Measurements from ENCODE around the gene USP13. TPM values are rescaled to one million over a fixed set of nuclear protein-coding genes. Genes with fewer than 3 reads are reported as not detected.

Gene USP13
- total and polyA plus RNA-seq, 2 of the 13 experiments (the other 11 are each of a cell fraction or from before 2014, with no cell fraction given): 15.9 to 36.7 TPM

- no peak for TF ChIP-seq SALL1 (CRISPR knock-in tag; IDR thresholded peaks at IDR 0.05)
Observed at GRCh38 chr3:179710079-179710478, 57.2 kb downstream of the USP13 start (continued).

GRCh38 chr3:179713643-179714090, 60.8 kb downstream of the USP13 start:
- CTCF ChIA-PET (ENCODE audit: low intra/inter-chr PET ratio, low total read pairs): no interaction called here

More at GRCh38 chr3:179713643-179714090, 60.8 kb downstream of the USP13 start:
- intact Hi-C loops (cut with micrococcal nuclease; ENCODE audit: unreplicated experiment): no loop called here
- no peak overlapping the region for H3K9ac ChIP-seq (ENCODE audit: insufficient read depth, low read depth, low read length)
- H3K4me2 ChIP-seq (ENCODE audit: low read depth, low read length): no peak overlapping the region
- no peak overlapping the region for H3K4me3 ChIP-seq (replicated peaks in 1 of 3; ENCODE audit: insufficient read depth in 1 of 3, low read depth in 2 of 3, low read length in 3 of 3)
- peaks cover 7 to 33% of the 10 kb centered on the region in 2 experiments; a peak in 4 of 5 replicates for H3K36me3 ChIP-seq (replicated peaks in 1 of 2; ENCODE audit: control insufficient read depth in 1 of 2, insufficient read depth in 2 of 2, low read length in 2 of 2)
- no peak for TF ChIP-seq RFXAP (CRISPR knock-in tag; IDR thresholded peaks at IDR 0.05; ENCODE audit: borderline replicate concordance)
- TF ChIP-seq SIN3B (IDR thresholded peaks at IDR 0.05; ENCODE audit: low read length): no peak
- TF ChIP-seq STAT6 (CRISPR knock-in tag; IDR thresholded peaks at IDR 0.05; ENCODE audit: borderline replicate concordance): no peak
- TF ChIP-seq ZNF790 (CRISPR knock-in tag; IDR thresholded peaks at IDR 0.05; ENCODE audit: borderline replicate concordance): no peak
- no peak for TF ChIP-seq ZNF691 (CRISPR knock-in tag; IDR thresholded peaks at IDR 0.05; ENCODE audit: borderline replicate concordance, low read depth)
- no peak for TF ChIP-seq ZNF891 (CRISPR knock-in tag; IDR thresholded peaks at IDR 0.05)
- no peak for TF ChIP-seq HMGXB4 (CRISPR knock-in tag; IDR thresholded peaks at IDR 0.05; ENCODE audit: borderline replicate concordance in 1 of 2, low read depth in 1 of 2)
- no peak for TF ChIP-seq CC2D1A (CRISPR knock-in tag; IDR thresholded peaks at IDR 0.05)
- TF ChIP-seq ZNF619 (CRISPR knock-in tag; IDR thresholded peaks at IDR 0.05): no peak
- TF ChIP-seq AGO2 (optimal IDR thresholded peaks at IDR 0.05; ENCODE audit: low read depth, low read length): no peak
- TF ChIP-seq BCL6 (CRISPR knock-in tag; IDR thresholded peaks at IDR 0.05): no peak
- TF ChIP-seq PPARG (CRISPR knock-in tag; conservative IDR thresholded peaks at IDR 0.05): no peak
- no peak for TF ChIP-seq ZNF160 (CRISPR knock-in tag; IDR thresholded peaks at IDR 0.05)
- no peak for TF ChIP-seq SMYD3 (CRISPR knock-in tag; IDR thresholded peaks at IDR 0.05)
- no peak for TF ChIP-seq ZNF24 (IDR thresholded peaks at IDR 0.05)
- TF ChIP-seq MLLT10 (CRISPR knock-in tag; IDR thresholded peaks at IDR 0.05): no peak
- no peaks in the 10 kb centered on the region for H4K20me1 ChIP-seq (ENCODE audit: insufficient read depth, low read length)
- BruUV-seq (replicated peaks): no TSS peak
- H2AFZ ChIP-seq (ENCODE audit: low read length): no peak overlapping the region
- no peaks in the 10 kb centered on the region for H3K79me2 ChIP-seq (ENCODE audit: insufficient read depth, low read length)
- in situ Hi-C loops (cut with HindIII; ENCODE audit: extremely low pct_ligation_motif_present, low pct_unique_long_range_greater_than_20kb): no loop called here
- no peak overlapping the region for H3K27ac ChIP-seq (ENCODE audit: extremely low read length, insufficient read depth, low read length)
- WGBS (ENCODE audit: low lambda C conversion rate): 98% methylated on average over 6 of the region's 6 CpGs
- FAIRE-seq: no peak
- H3K27me3 ChIP-seq (ENCODE audit: control insufficient read depth in 1 of 2, insufficient read depth in 2 of 2, low read length in 2 of 2): no peaks in the 10 kb centered on the region
- DNase-seq (ENCODE audit: low spot score): no peak
- no peak for ATAC-seq
- POLR2A ChIA-PET: no interaction called here
- no peaks in the 10 kb centered on the region for H3K9me3 ChIP-seq (ENCODE audit: low read length)
- no peaks in the 10 kb centered on the region for H3K4me1 ChIP-seq (ENCODE audit: insufficient read depth, low read length)

All from HepG2 (cell line).